HK-2 (cell line): Measurements from ENCODE around the gene PALLD.

ENCODE experiments used
- DNase-seq: peaks from one replicate; pipeline ENCODE4 v3.0.0-alpha.2; 2018; ENCODE audit not compliant: unreplicated experiment

Gene PALLD

DNA sequence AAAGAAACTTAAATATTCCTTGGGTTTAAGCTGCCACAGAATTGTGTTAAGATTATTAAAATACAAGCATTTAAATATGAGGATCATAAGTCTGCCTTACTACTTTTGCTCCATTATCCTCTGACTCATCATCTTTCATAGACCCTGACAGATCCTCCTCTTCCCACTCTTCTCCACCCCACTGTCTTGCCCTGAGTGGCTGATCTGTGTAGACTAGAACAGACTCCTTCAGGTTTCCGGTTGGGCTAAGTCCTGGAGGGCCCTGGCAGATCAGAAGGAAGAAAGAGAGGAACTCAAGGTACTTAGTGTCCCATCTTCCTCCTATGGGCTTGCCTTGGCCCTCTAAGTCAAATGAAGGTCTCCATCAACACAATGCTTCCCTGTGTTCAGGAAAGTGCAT lies 30.7 kb downstream of the PALLD start:
- peak; percentile 18 for DNase-seq

DNA sequence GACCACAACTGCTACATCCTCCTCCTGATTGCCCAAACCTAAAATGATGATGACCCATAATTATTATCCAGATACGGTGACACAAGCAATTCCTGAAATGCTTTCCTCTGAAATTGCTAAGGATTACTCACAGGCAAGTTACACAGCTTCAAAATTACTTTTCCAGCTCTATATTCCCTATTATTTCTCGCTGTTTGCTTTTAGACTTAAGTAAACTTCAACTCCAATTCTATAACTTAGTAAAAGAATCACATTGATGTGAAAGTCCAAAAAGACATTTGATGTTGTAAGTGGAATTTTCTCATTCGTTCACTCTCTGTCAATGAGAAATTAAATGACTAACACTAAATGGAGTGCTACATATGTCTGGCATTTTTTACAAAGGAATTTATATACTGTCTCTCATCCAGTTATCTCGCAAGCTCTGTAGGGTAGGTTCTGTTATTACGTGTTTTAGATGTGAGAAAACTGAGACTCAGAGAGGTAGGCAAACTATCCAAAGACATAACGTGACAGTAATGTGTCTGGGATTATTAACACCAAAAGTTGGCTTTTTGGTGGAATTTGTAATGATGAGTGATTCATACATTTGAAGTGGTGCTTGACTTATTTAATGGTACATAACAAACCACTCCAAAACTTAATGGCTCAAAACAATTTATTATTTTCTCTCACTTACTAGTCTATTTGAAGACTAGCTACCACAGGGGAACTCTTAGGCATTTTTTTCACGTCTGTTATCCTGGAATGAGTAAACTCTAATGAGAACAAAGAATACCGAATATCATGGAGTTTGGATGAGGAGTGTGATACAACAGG lies 31.5 kb downstream of the PALLD start:
- DNase-seq: no peak

DNA sequence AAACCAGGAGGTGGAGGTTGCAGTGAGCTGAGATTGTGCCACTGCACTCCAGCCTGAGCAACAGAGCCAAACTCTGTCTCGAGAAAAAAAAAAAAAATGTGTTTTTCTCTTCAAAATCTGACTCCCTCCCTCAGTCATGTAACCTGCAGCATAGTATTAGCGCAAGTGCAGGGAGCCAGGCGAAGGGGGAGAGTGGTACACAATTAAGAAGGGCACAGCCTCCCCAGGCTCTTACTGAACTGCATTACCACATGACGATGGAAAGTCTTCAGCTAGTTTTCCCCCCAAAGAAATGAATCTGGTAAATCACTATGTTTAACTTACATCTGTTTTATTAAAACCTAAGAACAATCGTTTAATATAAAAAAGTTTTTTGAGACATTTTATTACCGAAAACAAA lies 32.4 kb downstream of the PALLD start:
- DNase-seq: no peak

DNA sequence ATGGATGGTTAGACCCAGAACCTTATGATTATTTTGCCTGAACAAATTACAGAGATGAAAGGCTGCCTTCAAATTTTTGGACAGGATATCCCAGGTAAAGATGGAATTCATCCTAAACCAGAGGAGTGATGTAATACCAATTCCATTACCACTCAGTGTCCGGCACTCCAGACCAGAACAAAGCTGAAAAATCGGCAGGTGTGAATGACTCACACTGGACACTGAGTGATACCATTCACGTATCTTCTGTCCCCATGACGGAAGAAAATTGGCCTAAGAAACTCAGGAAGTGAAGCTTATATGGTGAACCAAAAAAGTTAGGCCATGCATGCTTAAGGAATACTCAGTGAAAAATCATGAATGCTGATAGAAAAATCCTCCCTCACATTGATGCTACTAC lies 34.5 kb downstream of the PALLD start:
- DNase-seq: no peak

DNA sequence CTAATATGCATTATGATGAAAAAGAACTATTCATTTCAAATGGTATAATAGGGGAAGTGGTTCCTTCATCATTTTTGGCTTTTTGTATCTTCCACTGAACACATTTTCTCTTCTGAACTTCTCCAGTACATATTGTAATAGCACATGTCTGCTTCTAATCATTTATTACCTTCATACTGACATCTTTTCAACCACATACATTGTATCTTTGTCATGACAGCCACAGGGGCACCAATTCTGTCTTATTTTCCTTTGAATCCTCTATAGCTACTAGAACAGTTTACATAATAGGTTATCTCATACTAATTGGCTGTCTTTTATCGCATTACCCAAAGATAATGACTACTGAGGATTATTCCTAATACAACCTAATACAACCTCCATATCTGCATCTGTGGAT lies 37.7 kb downstream of the PALLD start:
- DNase-seq: no peak

DNA sequence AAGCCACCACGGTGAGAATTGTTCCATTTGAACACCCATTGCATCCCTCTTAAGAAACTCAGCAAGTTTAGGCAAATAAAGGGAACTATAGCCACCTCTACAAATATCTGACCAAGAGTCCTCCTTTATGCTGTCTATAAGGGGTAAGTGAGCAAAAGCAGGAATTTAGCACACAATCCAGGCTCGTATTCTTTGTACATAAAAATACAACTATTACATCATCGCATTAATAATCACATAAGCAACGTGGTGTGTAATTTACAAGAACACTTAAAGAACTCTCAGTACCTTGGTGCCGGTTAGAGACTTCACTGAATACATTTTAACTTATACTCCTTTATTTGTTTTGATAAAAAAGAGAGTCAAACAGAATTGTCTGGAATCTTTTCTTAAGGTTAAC lies 38.8 kb downstream of the PALLD start:
- DNase-seq: no peak

DNA sequence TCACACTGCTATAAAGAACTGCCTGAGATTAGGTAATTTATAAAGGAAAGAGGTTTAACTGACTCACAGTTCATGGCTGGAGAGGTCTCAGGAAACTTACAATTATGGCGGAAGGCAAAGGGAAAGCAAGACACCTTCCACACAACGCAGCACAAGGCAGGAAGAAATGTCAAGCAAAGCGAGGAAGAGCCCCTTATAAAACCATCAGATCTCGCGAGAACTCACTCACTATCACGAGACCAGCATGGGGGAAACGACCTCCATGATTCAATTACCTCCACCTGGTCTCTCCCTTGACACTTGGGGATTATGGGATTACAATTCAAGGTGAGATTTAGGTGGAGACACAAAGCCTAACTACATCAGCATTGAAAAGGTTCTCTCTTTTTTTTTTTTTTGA lies 39.6 kb downstream of the PALLD start:
- no peak for DNase-seq

DNA sequence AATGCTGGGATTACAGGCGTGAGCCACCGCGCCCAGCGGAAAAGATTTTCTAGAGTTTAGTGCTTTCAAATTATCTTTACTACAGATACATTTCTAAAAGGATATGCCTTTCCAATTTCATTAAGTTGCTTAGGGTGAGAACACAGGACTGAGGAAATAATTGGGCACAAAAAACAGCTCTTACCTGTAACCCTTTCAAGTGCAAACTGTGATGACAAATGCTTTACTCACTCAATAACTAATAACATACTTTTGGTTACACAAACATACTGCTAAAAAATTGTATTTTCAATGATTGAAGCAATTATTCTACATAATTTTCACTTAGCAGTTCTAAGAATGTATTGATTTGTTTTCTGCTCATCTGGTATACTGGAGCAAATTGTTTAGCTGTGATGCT lies 40.2 kb downstream of the PALLD start:
- DNase-seq: no peak

DNA sequence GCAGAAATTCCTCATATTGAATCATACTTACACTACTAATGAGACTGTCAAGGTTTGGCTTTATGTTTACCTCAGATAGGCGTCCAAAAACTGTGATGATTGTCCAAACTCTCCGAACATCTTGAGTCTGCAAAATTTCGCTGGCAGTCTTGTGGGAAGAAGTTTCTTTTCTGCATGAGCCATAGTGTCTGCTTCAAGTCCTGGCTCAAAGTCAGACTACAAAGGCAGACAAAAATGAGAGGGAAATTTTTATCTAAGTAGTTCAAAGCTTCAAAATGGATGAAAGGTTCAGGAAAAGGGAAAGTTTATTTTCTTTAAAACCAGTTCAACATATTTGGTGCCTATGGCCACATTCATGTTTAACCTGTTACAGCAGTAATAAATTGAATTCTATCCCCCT lies 40.7 kb downstream of the PALLD start:
- no peak for DNase-seq

DNA sequence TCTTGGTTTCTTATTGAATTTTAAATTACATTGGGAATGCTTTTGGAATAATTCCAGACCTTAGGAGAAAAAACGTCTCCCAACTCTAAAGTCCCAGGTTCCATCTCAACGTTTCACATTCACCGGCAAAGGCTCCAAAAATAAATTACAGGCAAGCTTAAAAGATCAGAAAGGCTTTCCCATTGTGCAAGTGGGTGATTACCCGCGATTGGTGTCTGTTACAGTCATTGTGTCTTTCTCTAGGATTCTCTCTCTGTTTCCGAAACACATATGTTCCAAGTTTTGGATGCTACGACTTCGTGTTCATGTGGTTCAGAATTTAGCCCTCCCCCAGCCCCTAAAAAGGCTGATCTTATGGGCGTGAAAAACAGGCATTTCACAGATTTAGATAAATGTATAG lies 41.8 kb downstream of the PALLD start:
- no peak for DNase-seq

DNA sequence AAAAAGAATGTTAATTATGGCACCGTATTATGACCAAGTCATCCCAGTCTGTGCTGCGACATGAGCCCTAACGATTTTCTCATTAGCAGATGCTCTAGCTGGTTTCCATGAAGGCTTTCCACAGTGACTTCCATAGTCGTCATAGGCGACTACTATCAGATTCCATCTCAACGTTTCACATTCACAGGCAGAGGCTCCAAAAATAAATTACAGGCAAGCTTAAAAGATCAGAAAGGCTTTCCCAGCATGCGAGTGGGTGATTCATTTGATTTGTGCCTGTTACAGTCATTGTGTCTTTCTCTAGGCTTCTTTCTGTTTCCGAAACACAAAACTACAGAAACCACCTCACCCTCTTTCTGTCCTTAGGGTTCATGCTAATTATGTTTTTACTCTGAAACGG lies 43.2 kb downstream of the PALLD start:
- DNase-seq: no peak

DNA sequence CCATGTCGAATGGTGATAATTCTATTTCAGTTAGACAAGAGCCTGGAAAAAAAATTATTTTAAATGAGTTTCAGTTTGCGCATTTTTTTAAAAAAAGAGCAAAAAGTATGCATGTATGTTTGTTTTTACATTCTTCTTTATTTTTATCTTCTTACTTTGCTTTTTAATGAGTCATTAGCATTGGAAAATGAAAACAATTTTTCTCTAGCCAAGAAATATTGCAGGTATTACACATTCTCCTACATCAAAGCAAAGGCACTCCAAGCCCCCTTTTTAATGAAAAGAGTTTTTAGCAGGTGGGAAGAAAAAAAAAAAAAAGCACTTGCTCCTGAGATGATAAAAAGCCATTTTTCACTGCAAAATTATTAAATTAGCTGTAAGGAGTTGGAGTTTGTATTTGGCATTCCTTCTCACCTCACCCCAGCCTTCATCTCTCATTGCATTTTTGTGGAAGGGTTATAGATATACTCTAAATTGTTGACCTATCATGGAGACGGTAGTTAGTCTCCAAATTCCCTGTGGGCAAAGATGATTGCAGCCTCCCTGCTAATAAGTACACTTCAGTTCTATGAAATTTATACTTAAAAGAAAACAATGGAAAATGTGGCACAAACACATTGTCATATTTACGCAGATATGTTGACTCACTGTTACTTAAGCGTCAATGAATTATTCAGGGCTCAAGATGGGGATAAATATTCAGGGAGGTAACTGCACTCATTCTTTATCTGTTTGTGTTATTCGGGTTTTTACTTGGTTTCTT lies 43.8 kb downstream of the PALLD start:
- no peak for DNase-seq

DNA sequence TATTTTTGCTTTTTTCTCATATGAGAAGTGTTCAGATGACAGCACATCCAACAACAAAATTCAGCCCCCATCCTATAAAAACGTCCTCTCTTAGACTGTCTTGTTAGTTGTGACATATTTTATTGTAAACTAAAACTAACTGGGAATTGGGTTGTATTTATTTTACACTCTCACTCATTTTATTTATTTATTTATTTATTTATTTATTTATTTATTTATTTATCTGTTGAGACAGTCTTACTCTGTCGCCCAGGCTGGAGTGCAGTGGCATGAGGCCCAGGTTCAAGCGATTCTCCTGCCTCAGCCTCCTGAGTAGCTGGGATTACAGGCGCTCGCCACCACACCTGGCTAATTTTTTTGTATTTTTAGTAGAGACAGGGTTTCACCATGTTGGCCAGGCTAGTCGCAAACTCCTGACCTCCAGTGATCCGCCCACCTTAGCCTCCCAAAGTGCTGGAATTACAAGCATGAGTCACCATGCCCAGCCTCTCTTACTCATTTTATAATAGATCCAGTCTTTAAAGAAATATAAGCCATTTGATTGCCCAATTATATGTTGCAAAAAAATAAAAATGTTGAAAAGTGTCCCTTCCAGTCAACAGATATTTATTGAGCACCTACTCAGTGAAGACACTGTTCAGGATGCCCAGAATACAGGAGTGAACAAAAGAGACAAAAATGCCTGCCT lies 44.6 kb downstream of the PALLD start:
- no peak for DNase-seq

DNA sequence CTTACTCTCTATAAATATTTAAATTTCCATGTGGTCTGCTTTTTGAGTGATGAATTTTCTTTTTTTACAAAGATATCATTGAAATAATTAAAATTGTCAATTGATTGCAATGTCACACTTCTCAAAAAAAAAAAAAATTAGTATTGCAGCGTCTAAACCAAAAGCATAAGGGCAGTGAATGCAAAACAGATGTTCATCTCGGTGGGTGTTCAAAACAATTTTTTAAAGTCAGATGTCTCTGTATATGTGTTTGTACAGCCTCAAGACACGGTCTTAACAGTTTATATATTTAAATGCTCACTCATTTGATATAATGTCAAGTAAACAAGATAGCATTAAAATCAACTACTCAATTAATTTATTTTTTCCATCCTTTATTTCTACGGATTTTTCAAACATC lies 52.3 kb downstream of the PALLD start:
- no peak for DNase-seq

DNA sequence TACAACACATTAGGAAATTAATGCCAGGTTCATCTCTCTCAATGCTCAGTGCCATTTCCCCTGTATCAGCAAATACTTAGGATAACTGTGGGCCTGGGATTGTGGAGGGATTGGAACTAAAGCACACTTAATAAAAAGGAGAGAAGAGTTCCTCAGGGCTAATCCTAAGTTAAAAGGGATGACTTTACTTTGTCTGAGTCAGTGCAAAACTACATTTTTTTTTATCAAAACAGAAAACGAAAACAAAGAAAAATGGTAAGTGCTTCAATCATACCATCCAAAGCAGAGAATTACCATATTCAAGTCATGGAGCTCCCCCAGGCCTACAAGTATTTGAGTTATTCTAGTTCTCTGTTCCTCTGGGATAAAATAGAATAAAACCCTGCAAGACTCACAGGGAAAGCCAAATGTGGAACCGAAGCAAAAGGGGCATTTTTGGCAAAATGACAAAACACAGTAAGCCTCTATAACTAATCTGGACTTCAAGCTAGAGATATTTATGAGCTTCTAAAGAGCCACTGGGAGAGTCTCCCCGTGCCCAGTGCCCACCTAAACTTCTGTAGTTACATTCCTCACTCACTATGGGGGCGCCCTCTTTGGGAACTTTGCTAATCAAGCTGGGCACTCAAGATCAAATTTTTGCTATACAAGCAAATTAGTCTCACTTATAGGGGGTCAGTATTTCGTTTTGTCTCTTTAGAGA lies 53.4 kb downstream of the PALLD start:
- no peak for DNase-seq

DNA sequence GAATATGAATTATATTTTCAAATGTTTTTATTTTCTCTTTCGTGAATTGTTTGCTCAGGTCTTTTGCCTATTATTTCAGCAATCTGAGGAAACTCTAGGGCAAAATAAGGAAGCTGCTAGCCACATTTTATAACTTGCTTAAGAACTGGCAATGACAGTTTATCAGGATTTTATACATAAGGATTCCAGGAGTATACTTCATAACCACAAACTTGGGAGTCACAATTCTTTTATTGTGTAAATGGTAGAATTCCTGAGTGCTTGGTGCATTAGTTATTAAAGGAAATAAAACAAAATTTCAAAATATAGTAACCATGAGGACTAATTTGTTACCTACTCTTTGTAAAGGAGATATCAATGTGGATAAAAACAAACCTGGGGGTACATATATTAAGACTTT lies 54.4 kb downstream of the PALLD start:
- DNase-seq: no peak

DNA sequence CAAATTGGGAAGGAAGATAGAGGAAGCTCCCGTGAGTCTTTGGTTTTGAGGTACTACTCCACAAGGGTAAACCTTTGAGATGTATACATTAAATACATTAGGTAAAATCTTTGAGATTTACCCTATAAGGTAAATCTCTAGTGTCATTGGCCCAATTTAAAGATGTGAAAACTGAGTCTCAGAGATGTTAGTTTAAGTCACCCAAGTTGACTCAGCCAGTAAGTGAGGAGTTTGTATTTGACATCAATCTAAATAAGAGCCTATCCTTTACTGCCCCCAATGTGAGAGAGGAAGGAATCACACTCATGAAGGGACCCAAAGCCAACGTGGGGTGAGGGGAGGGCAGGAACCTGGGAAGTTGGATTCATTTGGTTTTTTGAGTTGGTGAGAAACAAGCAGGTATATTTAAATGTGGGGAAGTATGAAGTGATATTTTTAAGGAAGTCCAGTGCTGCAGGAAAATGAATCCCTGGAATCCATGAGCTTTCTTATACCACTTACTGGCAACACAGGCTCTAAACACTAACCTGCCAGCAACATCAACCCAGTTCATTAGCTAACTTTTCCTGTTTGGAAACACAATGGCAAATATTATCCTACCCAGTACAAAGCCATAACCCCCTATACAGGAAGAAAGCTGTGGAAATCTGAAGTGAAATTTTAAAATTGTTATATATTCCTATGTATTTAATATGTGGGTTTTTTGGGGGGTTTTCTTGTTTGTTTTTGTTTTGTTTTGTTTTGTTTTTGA lies 55.3 kb downstream of the PALLD start:
- DNase-seq: no peak

DNA sequence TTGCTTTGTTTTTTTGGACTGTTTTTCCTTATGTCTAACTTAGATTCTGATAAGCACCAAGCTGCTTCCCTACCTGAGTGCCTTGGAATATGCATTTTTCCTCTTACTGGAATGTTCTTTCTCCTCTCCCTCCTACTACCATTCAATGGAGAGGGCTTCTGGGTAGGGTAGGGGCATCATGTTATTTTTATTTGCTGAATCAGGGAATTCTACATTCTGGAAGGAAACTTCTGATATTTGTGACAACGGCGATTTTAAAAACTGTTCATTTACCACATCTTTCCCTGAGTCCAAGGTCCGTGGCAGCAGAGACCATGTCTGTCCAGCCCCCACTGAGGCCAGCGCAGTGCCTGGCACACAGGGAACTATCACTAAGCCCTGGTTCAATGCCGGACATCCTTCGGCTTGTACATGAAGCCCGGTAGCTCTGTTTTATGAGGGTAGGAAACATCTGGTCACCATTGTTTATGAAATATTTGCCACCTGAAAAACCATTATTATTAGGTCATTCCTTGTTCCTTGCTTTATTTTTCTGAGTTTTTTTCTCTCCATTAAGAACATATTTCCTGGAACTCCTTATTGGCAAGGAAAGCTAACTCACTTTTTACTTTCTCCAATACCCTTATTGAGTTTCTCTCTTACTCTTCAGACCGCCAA lies 57.0 kb downstream of the PALLD start:
- DNase-seq: no peak

DNA sequence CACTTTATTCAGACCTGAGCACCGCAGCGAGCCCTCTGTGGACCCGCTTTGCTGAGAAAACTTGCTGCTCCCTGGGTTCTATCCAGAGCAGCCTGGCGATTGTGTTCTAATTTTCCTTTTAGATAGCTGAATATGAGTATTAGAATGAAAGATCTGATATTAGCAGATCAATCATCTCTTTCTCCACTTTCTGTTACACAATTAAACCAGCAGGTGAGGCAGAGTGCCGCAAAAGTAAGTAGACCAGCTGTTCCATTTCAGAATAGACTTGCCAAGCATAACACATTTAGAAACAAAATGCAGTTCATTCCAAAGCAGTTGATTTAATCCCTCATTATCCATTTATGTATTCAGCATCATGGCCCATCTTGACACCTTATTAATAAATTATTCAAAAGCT lies 58.6 kb downstream of the PALLD start:
- no peak for DNase-seq

DNA sequence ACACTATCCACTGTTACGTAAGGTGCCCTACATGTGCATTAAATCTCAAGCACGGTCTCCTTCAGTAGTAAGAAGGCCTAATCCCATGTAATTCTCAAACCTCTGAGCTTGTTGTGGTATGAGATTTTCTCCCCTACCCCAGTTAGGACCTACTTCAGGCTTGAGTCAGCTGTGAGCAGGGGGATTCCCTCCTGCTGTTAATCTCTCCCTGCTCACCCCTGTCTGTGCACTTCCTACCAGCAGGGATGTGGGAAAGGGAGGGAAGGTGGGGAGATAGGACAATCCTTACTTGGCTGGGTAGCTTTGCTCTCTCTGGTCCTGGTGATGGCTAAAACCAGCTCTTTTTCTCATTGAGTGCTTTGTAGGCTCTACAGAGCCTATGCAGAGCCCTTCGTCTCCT lies 60.8 kb downstream of the PALLD start:
- DNase-seq: no peak

DNA sequence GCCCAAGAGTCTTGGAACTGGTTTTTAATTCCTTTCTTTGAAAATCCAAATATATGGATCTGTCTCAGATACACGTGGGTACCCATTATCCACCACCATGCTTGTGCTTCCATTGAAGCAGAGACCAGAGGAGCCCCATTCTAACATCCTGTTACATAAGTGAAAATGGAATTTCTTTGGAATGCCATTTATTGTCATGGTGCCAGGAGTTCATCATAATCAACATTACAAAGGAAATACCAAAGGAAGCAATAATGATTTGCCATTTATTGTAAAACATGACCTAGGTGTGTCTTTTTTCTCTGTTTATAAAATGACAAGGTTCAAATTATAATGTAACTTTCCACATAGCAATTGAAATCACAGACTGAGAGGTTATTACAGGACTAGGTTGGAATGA lies 61.7 kb downstream of the PALLD start:
- DNase-seq: no peak
